Adrenal gland (tissue), 5 donors: ENCODE results near the gene PAX5.

ENCODE experiments used
- CTCF ChIP-seq, 6 experiments: fragments of 450-650 bp in 4 of 6; fragments of 200-600 bp in 2 of 6; sonication (generic) in 1 of 6; IDR thresholded peaks; 1 replicate in 5 of 6; 2 replicates in 1 of 6; pipeline versions ENCODE4 v1.5.1 to v1.8.0; 2016 to 2021; ENCODE audit warnings: antibody characterized with exemption in 6 of 6, mild to moderate bottlenecking in 2 of 6, moderate library complexity in 1 of 6
- POLR2A ChIP-seq, 2 donors: fragments of 450-650 bp; IDR thresholded peaks; one replicate each; pipeline ENCODE4 v1.6.1; 2017; ENCODE audit warnings: antibody characterized with exemption in 2 of 2, mild to moderate bottlenecking in 2 of 2, moderate library complexity in 1 of 2
- donor health status: DM: no; HTN: no; CAD: no.

GRCh38 chr9:36950389-36950788 is 83.7 kb downstream of the PAX5 start:
- TF ChIP-seq CTCF (IDR thresholded peaks at IDR 0.05), result no peak
- TF ChIP-seq POLR2A (IDR thresholded peaks at IDR 0.05), result no peak
